ENCODE results near the gene VSIG10. TPM values are rescaled to one million over a fixed set of nuclear protein-coding genes. Genes with fewer than 3 reads are reported as not detected.
"Not testable (repeated sequence)": the region's sequence is repeated elsewhere in the genome, so short reads cannot be mapped to it uniquely, and the experiment has no call there.

The VSIG10 gene
- total RNA-seq, 1 donor from 2014 or later: 45.1 TPM

DNA sequence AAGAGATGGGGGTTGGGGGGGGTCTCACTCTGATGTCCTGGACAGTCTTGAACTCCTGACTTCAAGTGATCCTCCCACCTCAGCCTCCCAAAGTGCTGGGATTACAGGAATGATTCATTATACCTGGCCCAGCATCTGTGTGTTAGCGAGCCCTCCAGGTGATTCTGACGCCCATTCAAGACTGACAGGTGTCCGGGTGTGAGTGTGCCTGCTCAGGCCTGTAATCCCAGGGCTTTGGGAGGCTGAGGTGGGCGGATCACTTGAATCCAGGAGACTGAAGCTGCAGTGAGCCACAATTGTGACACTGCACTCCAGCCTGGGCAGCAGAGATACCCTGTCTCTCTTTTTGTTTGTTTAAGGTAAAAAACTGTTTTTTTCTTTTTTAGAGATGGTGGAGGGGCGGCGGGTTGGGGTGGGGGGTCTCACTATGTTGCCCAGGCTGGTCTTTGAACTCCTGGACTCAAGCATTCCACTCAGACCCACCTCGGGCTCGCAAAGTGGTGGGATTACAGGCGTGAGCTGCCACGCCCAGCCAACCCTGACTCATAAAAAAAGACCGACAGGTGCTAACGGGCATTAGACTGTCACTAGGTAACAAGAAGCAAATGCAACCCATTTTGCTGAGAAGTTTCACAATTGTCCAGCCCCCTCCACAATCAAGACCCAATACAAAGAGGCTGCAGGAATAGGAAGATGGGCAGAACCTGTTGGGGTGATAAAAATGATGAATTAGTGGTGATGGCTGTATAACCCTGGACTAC, 4.7 kb downstream of the VSIG10 start:
- no peak for DNase-seq (ENCODE audit: extremely low spot score, unreplicated experiment)
- H3K4me3 Mint-ChIP-seq: peak overlapping the region; percentile 41
- peaks cover 10% of the 10 kb centered on the region for H3K4me1 Mint-ChIP-seq (ENCODE audit: unreplicated experiment)
- peak overlapping the region; percentile 48 for H3K27ac Mint-ChIP-seq
- TF ChIP-seq CTCF (conservative IDR thresholded peaks at IDR 0.05): no peak
- no peaks in the 10 kb centered on the region for H3K36me3 Mint-ChIP-seq
- H3K9me3 Mint-ChIP-seq: no peaks in the 10 kb centered on the region
- H3K27me3 Mint-ChIP-seq: no peaks in the 10 kb centered on the region

DNA sequence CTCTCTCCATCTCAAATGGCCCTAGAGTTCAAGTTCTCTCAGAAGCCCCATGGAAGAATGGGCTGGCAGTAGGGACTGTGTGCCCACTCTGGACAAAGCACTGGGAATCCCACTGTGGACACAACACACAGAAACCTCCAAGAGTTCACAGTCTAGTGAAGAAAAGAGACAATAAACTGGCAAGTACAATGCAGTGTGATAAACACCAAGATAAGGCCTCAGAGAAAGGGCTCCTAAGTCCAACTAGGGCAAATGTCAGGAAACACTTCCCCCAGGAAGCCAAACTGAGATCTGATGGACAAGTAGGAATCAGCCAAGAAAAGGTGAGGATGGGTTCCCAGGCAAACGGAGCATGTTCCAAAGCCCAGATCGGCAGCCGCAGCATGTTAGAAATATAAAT, 5.4 kb downstream of the VSIG10 start:
- Mint-ChIP-seq H3K9me3 (no peaks in the 10 kb centered on the region), H3K4me3 (peak overlapping the region; percentile 43), H3K36me3 (no peaks in the 10 kb centered on the region), H3K27ac (no peak overlapping the region), H3K4me1 (ENCODE audit: unreplicated experiment) (peaks cover 10% of the 10 kb centered on the region), H3K27me3 (no peaks in the 10 kb centered on the region)
- DNase-seq (ENCODE audit: extremely low spot score, unreplicated experiment): no peak
- TF ChIP-seq CTCF (conservative IDR thresholded peaks at IDR 0.05): no peak

DNA sequence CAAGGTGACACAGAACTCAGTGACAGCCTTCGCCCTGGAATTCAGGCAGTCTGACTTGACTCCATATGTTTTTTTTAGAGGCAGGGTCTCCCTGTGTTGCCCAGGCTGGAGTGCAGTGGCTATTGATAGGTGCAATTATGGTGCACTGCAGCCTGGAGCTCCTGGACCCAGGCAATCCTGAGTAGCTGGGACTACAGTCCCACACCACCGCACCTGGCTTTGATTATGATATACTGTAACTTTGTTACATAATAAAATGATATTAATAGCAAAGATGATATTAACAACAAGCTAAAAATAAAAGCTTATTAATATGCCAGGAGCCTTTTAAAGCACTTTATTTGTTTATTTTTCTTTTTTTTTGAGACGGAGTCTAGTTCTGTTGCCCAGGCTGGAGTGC, 9.8 kb downstream of the VSIG10 start:
- H3K4me3 Mint-ChIP-seq: no peak overlapping the region
- no peak for TF ChIP-seq CTCF (conservative IDR thresholded peaks at IDR 0.05)
- no peak overlapping the region for H3K27ac Mint-ChIP-seq
- no peak for DNase-seq (ENCODE audit: extremely low spot score, unreplicated experiment)
- no peaks in the 10 kb centered on the region for H3K9me3 Mint-ChIP-seq
- no peaks in the 10 kb centered on the region for H3K27me3 Mint-ChIP-seq
- H3K4me1 Mint-ChIP-seq (ENCODE audit: unreplicated experiment): peaks cover 5% of the 10 kb centered on the region
- peaks cover 7% of the 10 kb centered on the region for H3K36me3 Mint-ChIP-seq

DNA sequence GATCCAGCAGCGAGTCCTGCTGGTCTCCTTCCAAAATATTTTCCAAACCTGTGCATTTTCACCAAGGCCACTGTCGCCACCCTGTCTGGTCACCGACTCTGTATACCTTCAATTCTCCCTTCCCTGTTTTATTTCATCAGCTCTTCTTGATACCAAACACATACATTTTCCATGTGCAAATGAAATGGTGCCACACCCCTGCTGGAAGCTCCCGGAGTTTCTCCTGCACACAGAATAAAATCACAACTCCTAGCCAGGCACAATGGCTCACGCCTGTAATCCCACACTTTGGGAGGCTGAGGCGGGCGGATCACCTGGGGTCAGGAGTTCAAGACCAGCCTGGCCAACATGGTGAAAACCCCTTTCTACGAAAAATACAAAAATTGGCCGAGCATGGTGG, 14.0 kb downstream of the VSIG10 start:
- no peak overlapping the region for H3K4me3 Mint-ChIP-seq
- H3K27me3 Mint-ChIP-seq: no peaks in the 10 kb centered on the region
- H3K36me3 Mint-ChIP-seq: peaks cover 11% of the 10 kb centered on the region
- no peak for TF ChIP-seq CTCF (conservative IDR thresholded peaks at IDR 0.05)
- H3K27ac Mint-ChIP-seq: peak overlapping the region; percentile 4
- H3K4me1 Mint-ChIP-seq (ENCODE audit: unreplicated experiment): no peaks in the 10 kb centered on the region
- H3K9me3 Mint-ChIP-seq: no peaks in the 10 kb centered on the region
- no peak for DNase-seq (ENCODE audit: extremely low spot score, unreplicated experiment)

GRCh38 chr12:118082161-118082560, 21.6 kb downstream of the VSIG10 start:
- Mint-ChIP-seq H3K4me3 (no peak overlapping the region), H3K27me3 (no peaks in the 10 kb centered on the region)
- no peak for TF ChIP-seq CTCF (conservative IDR thresholded peaks at IDR 0.05)

GRCh38 chr12:118081521-118081920, 22.3 kb downstream of the VSIG10 start:
- not testable (repeated sequence) for DNase-seq (ENCODE audit: extremely low spot score, unreplicated experiment); H3K4me3 Mint-ChIP-seq; H3K4me1 Mint-ChIP-seq (ENCODE audit: unreplicated experiment); H3K27ac Mint-ChIP-seq; H3K27me3 Mint-ChIP-seq; H3K9me3 Mint-ChIP-seq
- H3K36me3 Mint-ChIP-seq: peaks cover 20% of the 10 kb centered on the region

More at GRCh38 chr12:118082161-118082560, 21.6 kb downstream of the VSIG10 start:
- peaks cover 17% of the 10 kb centered on the region for H3K36me3 Mint-ChIP-seq
- DNase-seq (ENCODE audit: extremely low spot score, unreplicated experiment): no peak
- H3K9me3 Mint-ChIP-seq: no peaks in the 10 kb centered on the region
- H3K4me1 Mint-ChIP-seq (ENCODE audit: unreplicated experiment): no peaks in the 10 kb centered on the region
- no peak overlapping the region for H3K27ac Mint-ChIP-seq
